ENCODE measurements around the gene FXN.

DNA sequence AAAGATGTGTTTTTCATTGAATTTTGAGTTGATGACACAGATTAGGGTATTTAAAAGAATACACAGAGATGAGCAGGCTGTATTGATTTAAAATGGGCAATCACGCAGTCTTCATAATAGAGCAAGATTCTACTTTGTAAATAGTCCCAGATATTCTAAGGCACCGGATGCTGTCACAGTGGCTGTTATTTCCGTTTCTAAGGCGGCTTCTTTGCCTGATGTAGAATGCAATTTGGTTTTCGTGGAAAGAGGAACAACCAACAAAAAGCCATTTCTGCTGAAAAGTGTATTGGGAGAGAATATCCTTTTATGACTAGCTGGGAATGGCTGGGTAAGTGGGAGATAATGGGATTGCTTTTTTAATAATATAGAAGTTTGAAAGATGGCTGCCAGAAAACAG, 39.1 kb upstream of the FXN start:
- TF ChIP-seq, protein P1, sequence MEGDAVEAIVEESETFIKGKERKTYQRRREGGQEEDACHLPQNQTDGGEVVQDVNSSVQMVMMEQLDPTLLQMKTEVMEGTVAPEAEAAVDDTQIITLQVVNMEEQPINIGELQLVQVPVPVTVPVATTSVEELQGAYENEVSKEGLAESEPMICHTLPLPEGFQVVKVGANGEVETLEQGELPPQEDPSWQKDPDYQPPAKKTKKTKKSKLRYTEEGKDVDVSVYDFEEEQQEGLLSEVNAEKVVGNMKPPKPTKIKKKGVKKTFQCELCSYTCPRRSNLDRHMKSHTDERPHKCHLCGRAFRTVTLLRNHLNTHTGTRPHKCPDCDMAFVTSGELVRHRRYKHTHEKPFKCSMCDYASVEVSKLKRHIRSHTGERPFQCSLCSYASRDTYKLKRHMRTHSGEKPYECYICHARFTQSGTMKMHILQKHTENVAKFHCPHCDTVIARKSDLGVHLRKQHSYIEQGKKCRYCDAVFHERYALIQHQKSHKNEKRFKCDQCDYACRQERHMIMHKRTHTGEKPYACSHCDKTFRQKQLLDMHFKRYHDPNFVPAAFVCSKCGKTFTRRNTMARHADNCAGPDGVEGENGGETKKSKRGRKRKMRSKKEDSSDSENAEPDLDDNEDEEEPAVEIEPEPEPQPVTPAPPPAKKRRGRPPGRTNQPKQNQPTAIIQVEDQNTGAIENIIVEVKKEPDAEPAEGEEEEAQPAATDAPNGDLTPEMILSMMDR (IDR thresholded peaks at IDR 0.05; ENCODE audit: low read length): no peak
- no peak for TF ChIP-seq EZH2 (optimal IDR thresholded peaks at IDR 0.05; ENCODE audit: low read depth, low read length)

All from MM.1S (cell line).